ENCODE measurements around the gene STT3A. TPM values are rescaled to one million over a fixed set of nuclear protein-coding genes. Genes with fewer than 3 reads are reported as not detected.

The STT3A gene
- total RNA-seq, 1 donor from 2014 or later, result 202 TPM

DNA sequence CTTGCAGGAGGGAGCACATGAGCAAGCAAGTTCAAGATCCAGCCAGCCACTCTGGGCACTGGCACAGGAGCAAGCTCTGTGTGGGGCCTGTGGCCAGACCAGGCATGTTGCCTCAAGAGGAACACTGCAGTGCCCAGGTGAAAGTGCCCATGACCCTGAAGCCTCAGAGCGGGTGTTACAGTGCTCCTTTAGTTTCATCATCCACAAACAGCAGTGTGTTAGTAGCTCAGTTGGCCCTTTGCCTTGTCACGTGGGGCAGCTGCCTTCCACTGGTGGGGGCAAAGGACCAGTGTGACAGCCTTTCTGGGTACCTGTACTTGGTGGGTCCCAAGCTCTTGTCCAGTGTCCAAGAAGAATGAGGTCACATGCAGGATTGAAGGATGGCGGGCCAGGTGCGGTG, 26.4 kb upstream of the STT3A start:
- TF ChIP-seq, protein P1, sequence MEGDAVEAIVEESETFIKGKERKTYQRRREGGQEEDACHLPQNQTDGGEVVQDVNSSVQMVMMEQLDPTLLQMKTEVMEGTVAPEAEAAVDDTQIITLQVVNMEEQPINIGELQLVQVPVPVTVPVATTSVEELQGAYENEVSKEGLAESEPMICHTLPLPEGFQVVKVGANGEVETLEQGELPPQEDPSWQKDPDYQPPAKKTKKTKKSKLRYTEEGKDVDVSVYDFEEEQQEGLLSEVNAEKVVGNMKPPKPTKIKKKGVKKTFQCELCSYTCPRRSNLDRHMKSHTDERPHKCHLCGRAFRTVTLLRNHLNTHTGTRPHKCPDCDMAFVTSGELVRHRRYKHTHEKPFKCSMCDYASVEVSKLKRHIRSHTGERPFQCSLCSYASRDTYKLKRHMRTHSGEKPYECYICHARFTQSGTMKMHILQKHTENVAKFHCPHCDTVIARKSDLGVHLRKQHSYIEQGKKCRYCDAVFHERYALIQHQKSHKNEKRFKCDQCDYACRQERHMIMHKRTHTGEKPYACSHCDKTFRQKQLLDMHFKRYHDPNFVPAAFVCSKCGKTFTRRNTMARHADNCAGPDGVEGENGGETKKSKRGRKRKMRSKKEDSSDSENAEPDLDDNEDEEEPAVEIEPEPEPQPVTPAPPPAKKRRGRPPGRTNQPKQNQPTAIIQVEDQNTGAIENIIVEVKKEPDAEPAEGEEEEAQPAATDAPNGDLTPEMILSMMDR (IDR thresholded peaks at IDR 0.05; ENCODE audit: unreplicated experiment), result no peak
- H3K27ac Mint-ChIP-seq (ENCODE audit: unreplicated experiment), result no peak overlapping the region
- H3K4me1 Mint-ChIP-seq (ENCODE audit: unreplicated experiment), result peaks cover 12% of the 10 kb centered on the region
- DNase-seq (ENCODE audit: low spot score), result no peak
- H3K36me3 Mint-ChIP-seq (ENCODE audit: low read depth, unreplicated experiment), result no peaks in the 10 kb centered on the region
- H3K9me3 Mint-ChIP-seq (ENCODE audit: unreplicated experiment), result no peaks in the 10 kb centered on the region
- H3K4me3 Mint-ChIP-seq (ENCODE audit: unreplicated experiment), result no peak overlapping the region
- H3K27me3 Mint-ChIP-seq (ENCODE audit: unreplicated experiment), result peaks cover 2% of the 10 kb centered on the region

DNA sequence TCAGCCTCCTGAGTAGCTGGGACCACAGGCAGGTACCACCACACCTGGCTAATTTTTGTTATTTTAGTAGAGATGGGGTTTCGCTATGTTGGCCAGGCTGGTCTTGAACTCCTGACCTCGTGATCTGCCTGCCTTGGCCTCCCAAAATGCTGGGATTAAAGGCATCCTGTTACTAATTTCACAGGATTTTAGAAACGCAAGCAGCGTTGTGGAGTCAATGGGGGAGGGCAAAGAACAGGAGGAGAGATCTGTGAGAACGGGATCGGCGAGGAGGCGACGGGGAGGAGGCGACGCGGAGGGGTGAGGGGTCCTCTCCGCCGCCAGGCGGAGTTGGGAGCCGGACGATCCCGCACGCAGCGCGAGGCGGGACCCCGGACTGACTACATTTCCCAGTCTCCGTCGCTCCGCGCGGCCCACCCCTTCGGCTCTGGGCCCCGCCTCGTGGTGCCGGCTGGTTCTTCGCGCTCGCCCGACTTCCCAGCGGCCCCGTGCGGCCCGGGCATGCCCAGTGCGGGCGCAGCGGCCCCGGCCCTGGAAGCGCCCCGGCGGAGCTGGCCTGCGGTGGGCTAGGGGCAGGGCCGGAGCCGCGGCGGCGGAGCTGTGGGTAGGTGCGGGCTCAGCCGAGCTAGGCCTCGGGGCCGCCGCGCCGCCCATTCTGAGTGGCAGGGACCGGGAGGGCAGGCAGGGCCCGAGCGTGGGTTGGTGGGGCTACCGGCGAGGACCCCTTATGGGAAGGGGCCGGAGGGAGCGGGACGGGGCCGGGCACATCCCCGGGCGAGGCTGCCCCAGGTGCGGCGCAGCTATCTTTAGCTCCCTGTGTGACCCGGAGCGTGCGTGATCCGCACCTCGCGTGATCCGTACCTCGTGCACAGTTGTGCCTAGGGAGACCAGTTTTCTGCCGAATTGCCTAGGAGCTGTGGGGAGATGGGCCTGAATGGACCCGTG, 23.4 kb upstream of the STT3A start, which contains the start of gene EI24:
EI24 (plus strand) TSS at position 508 of the 945 bp plus-strand sequence. CDS start 3,051 bp downstream, outside the sequence.
- peak within 1 kb of the TSS; percentile 96 for H3K4me3 Mint-ChIP-seq (ENCODE audit: unreplicated experiment)
- DNase-seq (ENCODE audit: low spot score), result peak; percentile 95
- peaks cover 12% of the 10 kb centered on the region for H3K4me1 Mint-ChIP-seq (ENCODE audit: unreplicated experiment)
- H3K27me3 Mint-ChIP-seq (ENCODE audit: unreplicated experiment), result peaks cover 2% of the 10 kb centered on the region
- H3K36me3 Mint-ChIP-seq (ENCODE audit: low read depth, unreplicated experiment), result no peaks in the 10 kb centered on the region
- H3K27ac Mint-ChIP-seq (ENCODE audit: unreplicated experiment), result peak within 1 kb of the TSS; percentile 61
- TF ChIP-seq, protein P1 (IDR thresholded peaks at IDR 0.05; ENCODE audit: unreplicated experiment), result peak; percentile 70
- H3K9me3 Mint-ChIP-seq (ENCODE audit: unreplicated experiment), result no peaks in the 10 kb centered on the region

DNA sequence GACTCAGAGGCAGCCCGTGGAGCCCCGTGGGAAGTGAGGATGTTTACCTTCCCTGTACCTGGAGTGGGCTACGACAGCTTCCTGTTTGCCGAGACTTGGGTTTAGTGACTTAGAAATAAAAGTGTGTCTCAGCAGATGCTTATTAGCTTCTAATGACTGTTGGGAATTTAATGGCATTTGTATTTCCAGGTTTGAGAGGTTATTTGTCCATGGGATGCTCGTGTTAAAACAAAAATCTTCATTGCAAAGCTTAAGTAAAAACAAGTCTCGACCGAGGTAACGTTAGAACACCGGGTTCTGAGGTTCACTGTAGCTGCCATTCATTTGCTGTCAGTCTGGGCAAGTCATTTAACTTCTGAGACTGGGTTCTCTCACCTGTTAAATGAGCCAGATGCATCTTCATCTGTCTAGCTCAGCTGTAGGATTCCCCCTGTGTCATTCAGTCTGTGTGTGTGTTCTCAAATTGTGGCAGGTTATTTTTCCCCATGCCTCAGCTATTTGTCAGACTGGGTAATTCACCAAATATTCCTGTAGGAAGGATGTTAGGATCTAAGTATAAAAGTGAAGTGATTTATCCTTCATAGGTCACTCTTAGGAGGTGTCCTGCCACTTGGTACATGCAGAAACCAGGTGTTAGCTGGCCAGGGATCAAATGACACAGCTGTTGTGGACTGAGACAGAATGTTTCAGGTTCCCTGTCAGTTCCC, 22.6 kb upstream of the STT3A start:
- H3K27me3 Mint-ChIP-seq (ENCODE audit: unreplicated experiment), result peaks cover 2% of the 10 kb centered on the region
- H3K36me3 Mint-ChIP-seq (ENCODE audit: low read depth, unreplicated experiment), result peaks cover 1% of the 10 kb centered on the region
- H3K4me3 Mint-ChIP-seq (ENCODE audit: unreplicated experiment), result peak overlapping the region; percentile 94
- H3K9me3 Mint-ChIP-seq (ENCODE audit: unreplicated experiment), result no peaks in the 10 kb centered on the region
- TF ChIP-seq, protein P1 (IDR thresholded peaks at IDR 0.05; ENCODE audit: unreplicated experiment), result no peak
- peak overlapping the region; percentile 61 for H3K27ac Mint-ChIP-seq (ENCODE audit: unreplicated experiment)
- H3K4me1 Mint-ChIP-seq (ENCODE audit: unreplicated experiment), result peaks cover 12% of the 10 kb centered on the region
- DNase-seq (ENCODE audit: low spot score), result no peak

DNA sequence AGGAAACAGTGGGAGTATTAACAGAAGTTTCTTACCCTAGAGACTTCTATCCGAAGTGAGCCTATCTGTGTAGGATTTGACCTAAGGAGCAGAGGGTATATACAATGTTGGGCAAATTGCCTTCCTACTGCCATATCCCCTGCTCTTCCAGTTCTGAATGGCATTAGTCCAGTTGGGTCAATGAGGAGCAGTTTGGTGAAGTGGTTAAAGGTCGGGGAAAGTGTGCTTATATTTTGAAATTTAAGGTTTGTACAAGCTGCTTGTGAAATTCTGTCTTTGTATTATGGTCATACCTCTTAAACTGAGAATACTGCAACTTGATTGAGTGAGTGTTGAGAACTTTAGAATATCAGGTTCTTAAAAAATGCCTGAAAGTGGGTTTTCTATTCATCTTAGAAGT, 21.7 kb upstream of the STT3A start:
- peaks cover 2% of the 10 kb centered on the region for H3K27me3 Mint-ChIP-seq (ENCODE audit: unreplicated experiment)
- H3K4me1 Mint-ChIP-seq (ENCODE audit: unreplicated experiment), result peaks cover 12% of the 10 kb centered on the region
- no peak for DNase-seq (ENCODE audit: low spot score)
- H3K36me3 Mint-ChIP-seq (ENCODE audit: low read depth, unreplicated experiment), result peaks cover 4% of the 10 kb centered on the region
- no peaks in the 10 kb centered on the region for H3K9me3 Mint-ChIP-seq (ENCODE audit: unreplicated experiment)
- H3K27ac Mint-ChIP-seq (ENCODE audit: unreplicated experiment), result peak overlapping the region; percentile 61
- TF ChIP-seq, protein P1 (IDR thresholded peaks at IDR 0.05; ENCODE audit: unreplicated experiment), result no peak
- peak overlapping the region; percentile 7 for H3K4me3 Mint-ChIP-seq (ENCODE audit: unreplicated experiment)
